Measurements from ENCODE around the gene MAP3K14.
A peak's percentile ranks its signal among the peaks of the same experiment; 100 is the strongest.

Gene MAP3K14

GRCh38 chr17:45223539-45224528, 93.0 kb downstream of the MAP3K14 start:
- DNase-seq (ENCODE audit: low spot score), result no peak

GRCh38 chr17:45222996-45223538, 93.8 kb downstream of the MAP3K14 start:
- no peak for DNase-seq (ENCODE audit: low spot score)

- DNase-seq (ENCODE audit: low spot score), result no peak
Measured at GRCh38 chr17:45222289-45222995, 94.4 kb downstream of the MAP3K14 start.

GRCh38 chr17:45222014-45222288, 94.9 kb downstream of the MAP3K14 start:
- no peak for DNase-seq (ENCODE audit: low spot score)

- no peak for DNase-seq (ENCODE audit: low spot score)
Measured at GRCh38 chr17:45221081-45222013, 95.5 kb downstream of the MAP3K14 start, which contains the start of gene FMNL1. FMNL1 (plus strand) TSS chr17:45221885; CDS start chr17:45222125, 240 bp downstream.

GRCh38 chr17:45220079-45220478, 96.7 kb downstream of the MAP3K14 start:
- no peak for DNase-seq (ENCODE audit: low spot score)

- peak; percentile 61 for DNase-seq (ENCODE audit: low spot score)
Measured at GRCh38 chr17:45218895-45219661, 97.7 kb downstream of the MAP3K14 start.

All from globus pallidus (tissue), 1 donor.